HG02610 (cell line): ENCODE results near the gene SHOC2.

Experiments used
- ATAC-seq: cut with Tn5 transposase; IDR thresholded peaks from one replicate; pipeline ENCODE4 v1.9.1; 2021; ENCODE audit warnings: mild to moderate bottlenecking, moderate library complexity; ENCODE audit not compliant: unreplicated experiment

SHOC2 gene

DNA sequence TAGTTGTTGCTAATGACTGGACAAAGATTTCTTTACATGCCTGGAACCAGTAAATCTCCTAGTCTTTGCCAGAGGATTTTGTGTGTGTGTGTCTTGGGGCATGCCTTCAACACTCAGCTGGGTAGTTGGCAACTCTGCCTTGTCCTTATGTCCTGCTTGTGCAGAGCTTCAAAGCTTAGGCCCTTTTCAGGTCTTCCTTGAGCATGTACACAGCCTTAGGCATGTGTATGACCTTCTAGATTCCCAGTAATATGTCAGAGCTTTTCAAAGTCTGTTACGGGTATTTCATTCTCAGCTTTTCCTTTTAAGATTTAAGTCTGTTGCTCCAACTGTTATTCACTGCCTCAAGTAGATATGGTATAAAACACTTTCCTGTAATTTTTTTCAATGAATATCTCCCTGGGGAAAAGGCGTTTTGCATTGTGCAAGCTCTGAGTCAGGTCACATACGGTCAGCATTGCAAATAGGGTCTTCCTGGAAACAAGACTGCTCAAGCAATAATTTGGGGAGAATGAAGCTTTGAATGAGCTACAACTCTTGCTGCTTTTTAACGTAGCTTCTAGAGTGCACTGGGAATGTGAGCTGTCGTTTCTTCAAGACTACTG, 25.5 kb downstream of the SHOC2 start:
- ATAC-seq: no peak

DNA sequence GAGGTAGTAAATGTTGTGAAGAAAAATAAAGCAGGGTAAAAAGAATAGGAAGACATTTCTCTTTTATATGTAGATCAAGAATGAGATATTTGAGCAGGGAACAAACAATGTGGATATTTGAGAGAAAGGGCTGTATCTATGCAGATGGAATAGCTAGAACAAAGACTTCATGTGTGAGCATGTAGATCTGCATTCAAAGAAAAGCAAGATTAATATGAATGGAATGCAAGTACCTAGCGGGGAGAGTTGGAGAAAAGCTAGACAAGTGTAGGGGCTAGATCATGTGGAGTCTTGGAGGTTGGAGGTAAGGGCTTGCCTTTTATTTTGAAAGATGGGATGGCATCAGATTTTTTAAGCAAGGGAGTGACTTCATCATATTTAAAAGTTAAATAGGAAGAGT, 27.1 kb downstream of the SHOC2 start:
- no peak for ATAC-seq

DNA sequence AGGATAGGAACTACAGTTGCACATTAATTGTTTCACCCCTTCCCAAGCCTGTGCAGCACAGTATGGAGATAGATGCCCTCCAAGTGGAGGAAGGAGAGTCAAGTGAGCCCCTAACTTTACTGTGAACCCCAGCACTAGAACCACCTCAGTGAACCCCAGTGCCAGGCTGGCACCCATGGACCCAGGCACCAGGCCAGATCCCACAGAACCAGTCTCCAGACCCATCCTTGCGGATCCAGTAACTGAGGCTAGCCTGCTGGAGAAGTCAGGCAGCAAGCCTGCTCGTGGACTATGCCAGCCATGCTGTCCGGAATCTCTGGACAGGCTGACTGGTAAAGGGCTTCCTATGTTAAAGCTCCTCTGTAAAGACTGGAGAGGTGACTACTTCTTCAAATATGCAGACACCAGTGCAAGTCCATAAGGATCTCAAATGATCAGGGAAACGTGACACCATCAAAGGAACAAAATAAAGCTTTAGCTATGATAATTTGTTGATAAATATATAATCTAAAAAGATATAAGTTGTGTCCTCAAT, 27.7 kb downstream of the SHOC2 start:
- no peak for ATAC-seq

DNA sequence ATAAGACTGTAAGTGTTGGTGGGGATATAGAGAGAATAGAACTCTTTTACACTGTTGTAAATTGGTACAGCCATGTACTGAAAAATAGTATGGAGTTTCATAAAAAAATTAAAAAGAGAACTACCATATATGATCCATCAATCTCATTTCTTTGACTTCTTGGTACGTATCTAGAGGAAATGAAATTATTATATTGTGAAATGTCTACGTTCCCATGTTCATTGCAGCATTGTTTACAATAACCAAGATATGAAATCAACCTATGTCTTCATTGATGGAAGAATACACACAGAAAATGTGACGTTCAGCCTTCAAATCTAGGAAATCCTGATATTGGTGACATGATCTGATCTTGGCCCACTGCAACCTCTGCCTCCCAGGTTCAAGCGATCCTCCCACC, 32.0 kb downstream of the SHOC2 start:
- ATAC-seq: no peak

DNA sequence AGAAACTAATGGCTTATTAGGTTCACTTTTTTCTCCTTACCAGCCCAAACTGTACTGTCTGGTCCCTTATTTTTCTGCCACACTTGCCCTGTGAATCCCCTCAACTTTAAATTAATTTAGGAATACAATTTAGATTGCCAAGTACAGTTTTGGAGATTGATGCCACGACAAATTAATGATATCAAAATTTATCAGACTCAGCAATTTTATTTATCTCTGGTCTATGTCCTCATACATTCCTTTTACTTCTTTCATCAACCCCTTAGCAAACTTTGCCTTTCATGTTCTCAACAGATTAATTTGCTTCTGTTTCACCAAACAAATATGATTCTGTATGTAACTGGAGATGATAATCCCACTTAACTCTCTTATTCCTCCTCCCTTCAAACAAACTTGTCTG, 38.2 kb downstream of the SHOC2 start:
- no peak for ATAC-seq

DNA sequence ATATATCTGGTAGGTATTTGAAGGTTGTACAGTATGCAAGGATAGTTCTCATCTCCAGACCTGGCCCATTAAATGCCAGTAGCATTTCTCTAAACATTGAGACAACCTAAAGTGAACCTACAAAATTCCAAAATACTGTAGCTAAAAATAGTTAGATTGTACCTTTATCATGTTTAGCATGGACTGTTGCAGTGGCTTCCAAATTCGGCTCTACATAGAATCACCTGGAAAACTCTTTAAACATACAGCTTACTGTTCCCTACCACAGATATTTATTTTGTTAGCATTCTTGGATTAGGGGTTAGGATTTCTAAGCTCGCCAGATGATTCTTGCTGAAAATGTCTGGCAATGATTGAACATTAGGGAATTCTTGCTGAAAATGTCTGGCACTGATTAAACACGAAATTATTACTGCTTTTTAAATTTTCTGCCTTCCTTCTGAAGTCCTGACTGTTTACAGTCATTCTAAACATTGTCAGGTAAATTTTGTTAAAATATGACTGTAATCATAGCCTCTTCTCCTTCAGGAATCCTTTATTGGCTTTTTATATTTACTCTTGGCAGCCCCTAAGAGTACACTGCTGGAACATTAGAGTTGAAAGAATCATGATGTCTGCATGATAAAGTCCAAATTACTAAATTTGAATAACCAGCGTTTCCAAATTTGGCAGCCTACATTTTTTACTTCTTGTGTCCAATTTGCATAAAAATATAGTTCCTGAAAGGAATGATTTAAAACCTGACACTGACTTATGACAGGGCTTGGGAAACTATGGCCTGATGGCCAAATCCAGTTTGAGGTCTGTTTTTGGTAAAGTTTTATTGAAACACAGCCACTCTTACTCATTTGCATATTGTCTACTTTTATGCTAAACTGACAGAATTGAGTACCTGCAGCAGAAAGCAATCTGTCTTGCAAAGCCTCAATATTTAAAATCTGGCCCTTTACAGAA, 40.3 kb downstream of the SHOC2 start:
- ATAC-seq: no peak

DNA sequence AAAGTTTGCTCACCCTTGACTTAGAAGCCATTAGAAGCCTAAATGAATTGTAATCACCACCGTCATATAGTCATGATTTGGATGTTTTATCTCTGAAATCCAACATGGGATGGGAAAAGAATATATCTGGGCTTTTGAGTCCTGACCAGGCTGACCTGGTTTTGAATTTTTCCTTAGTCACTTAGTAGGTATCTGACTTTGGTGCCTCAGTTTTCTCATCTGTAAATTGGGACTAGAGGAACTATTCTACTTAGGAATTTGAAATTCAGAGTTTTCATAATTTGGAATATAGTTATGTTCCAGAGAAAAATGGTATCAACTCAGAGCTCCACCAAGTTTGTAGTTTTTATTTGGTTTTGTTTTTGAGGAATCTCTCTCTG, 40.9 kb downstream of the SHOC2 start:
- ATAC-seq: no peak

DNA sequence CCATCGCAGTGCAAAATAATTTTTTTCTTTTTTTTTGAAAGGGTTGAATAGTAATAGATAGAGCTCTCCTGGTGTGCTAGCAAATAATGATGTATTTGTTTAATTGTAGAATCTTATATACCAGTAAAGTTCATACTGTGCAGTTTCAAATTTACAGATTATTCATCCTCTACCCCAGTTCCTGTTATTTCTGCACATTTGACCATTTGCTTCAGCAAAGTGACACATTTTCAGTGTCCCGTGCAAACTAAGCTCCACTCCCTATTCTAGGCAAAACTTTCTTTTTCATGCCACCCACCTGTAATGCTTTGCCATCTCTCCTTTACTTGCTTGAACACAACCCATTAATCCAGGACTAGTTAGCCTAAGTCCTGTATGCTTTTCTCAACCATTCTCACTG, 43.0 kb downstream of the SHOC2 start:
- peak; percentile 51 for ATAC-seq

DNA sequence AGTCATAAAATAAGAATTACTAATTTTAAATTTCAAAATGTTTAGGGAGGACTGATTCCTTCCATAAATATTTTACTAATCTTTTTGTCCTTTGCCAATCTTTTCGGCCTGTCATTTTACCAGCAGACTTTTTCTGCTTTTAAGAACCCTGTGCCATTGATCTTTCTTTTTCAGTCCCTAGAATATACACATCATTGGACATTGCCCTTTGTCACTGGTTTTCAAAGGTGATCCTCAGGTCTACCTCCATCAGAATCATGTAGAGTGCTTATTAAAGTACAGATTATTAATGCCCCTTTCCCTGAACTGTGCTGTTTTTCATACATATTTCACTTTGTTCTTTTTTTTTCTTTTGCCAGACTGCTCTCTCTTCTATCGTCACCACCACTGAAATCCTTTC, 43.8 kb downstream of the SHOC2 start:
- no peak for ATAC-seq

DNA sequence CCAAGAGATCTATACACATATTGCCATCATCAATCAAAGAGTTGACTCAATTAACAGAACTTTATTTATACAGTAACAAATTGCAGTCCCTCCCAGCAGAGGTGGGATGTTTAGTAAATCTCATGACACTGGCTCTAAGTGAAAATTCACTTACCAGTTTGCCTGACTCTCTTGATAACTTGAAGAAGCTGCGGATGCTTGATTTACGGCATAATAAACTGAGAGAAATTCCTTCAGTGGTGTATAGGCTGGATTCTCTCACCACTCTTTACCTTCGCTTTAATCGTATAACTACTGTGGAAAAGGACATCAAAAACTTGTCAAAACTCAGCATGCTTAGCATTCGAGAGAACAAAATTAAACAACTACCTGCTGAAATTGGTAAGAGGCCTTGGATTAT, 45.3 kb downstream of the SHOC2 start:
- ATAC-seq: no peak

DNA sequence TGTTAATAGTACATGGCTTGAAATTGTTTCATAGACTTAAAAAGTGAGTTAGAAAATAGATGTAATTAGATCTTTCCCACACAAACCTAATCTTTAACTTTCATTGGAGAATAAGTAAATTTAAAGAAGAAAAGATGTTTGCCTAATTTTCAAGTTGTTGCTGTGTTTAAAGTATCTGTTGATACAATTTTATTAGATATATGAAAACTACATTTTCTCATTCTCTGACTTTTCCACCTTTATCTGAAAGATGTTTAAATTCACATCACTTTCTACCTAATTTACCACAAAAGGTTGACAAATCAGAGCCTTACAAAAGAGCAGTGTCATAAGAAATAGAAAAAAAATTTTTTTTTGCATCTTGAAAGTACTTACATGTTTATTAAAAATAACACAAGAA, 45.8 kb downstream of the SHOC2 start:
- no peak for ATAC-seq

DNA sequence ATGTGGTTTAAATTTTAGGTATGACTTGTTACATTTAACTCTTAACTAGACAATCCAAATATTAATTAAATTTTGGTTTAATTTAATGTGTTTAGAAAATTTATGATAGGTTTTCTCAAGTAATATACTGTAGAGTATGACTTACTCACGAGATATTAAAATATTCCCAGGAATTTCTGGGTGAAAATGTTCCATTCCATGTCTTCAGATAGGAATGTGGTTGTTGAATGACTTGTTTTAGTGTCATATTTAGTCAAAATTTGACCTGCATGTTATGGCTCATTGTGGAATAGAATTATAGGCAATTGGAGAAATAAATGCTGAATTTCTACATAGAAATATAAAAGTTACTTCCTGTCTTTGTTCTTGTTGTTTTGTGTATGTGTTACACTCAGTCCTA, 46.7 kb downstream of the SHOC2 start:
- ATAC-seq: no peak

DNA sequence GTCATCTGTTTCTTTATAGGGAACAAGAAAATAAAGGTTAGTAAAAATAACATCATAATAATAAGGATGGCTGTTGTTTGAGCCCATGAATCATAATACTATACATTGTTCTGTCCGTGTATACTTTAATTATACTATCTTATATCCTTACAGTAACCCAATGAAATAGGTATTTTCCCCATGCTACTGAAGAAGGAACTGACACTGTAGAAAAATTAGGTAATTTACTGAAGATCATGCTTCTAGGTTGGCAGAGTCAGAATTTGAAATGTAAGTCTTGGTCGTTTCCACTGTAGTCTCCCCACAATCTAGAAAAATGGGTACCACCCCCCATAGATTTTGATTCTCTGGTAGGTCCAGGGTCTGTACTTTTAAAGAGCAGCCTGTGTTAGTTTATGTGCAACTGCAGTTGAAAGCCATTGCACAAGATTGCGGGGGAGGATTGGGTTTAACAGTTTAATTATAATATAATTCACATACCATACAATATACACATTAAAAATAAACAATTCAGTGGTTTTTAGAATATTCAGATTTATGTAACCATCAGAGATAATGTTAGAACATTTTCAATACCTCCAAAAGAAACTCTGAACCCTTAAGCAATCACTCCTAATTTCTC, 47.7 kb downstream of the SHOC2 start:
- ATAC-seq: peak; percentile 35

DNA sequence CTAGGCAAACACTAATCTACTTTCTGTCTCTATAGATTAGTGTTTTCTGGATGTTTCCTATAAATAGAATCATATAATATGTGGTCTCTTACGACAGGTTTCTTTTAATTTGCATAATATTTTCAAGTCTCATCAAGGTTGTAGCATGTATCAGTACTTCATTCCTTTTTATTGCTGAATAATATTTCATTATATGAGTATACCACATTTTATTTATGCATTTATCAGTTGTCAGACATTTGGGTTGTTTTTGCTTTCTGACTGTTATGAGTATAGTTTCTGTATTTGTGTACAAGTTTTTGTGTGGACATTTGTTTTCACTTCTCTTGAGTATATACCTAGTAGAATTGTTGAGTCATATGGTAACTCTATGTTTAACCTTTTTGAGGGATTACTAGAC, 48.2 kb downstream of the SHOC2 start:
- peak; percentile 81 for ATAC-seq

DNA sequence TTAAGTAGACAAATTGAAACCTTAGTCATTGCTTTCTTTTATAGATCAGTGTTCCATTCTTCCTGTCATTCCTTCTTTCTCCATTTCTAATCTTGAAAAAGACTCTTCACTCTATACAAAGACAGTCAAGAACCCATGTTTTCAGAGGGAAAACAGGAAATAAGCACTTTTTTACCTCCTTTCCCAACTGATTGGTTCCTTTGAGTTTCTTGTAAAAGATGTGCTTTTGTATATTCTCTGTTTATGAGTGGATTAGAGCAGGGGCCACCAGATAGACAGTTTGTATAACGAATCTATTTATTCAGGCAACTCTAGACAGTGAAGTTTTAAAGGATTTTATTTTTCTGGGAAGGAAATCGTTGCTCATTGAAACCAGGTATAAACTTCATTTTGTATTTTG, 49.8 kb downstream of the SHOC2 start:
- ATAC-seq: no peak

DNA sequence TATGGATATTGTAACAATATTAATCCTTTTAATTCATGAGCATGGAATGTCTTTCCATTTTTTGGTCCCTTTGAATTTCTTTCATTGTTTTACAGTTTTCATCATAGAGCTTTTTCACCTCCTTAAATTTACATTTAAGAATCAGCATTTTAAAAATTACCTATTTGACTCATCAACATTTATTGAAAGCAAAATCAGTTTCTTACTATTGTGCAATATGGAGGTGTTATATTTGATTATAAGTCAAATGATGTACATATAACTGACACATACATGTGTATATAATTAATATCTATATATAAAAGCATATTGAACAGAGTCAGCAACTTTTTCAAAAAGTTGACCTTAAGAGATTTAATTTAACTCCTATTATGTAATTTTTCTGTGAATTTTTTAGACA, 52.2 kb downstream of the SHOC2 start:
- ATAC-seq: no peak

DNA sequence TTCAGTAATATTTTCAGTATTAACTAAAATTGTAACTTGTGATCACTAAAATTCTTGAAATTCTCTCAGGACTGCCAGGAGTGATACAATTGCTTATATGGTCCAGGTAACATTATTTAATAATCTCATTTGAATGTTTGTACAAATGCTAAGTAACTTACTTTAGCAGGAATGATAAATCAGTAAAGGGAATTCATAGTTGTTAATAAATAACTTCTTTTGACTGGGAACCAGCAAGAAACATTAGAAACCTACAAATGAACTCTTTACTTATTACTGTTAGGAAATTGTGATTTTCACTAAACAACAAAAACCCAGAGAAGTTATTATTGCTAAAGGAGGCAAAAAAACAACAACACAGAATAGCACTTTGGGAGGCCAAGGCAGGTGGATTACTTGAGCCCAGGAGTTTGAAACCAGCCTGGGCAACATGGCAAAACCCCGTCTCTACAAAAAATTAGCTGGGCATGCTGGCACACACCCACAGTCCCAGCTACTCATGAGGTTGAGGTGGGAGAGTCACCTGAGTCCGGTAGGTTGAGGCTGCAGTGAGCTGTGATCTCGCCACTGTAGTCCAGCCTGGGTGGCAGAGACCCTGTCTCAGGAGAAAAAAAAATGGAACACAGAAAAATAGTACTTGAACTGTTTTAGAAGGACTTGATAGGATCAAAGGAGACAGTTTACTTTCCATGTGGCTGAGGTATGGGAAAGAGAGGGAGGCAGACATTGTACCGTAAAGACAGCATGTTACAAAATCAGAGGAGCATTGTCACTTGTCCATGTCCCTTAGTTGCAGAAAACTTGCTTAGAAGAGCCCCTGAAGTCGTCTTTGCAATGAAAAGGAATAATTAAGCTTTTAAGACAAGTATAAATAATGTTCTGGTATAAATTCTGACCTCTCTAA, 53.1 kb downstream of the SHOC2 start:
- ATAC-seq: no peak

DNA sequence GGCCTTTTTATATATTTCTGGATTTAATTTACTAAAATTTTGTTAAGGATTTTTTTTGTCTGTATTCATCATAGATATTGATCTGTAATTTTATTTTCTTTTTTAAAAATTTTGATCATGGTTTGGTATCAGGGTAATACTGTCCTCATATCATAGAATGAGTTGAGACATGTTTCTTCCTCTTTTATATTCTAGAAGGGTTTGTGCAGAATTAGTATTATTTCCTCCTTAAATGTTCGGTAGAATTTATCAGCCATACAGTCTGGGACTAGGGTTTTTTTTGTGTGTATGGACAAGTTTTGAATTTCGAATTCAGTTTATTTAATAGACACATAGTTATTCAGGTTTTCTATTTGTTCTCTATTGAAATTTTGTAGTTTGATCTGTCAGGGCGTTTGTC, 54.0 kb downstream of the SHOC2 start:
- no peak for ATAC-seq

DNA sequence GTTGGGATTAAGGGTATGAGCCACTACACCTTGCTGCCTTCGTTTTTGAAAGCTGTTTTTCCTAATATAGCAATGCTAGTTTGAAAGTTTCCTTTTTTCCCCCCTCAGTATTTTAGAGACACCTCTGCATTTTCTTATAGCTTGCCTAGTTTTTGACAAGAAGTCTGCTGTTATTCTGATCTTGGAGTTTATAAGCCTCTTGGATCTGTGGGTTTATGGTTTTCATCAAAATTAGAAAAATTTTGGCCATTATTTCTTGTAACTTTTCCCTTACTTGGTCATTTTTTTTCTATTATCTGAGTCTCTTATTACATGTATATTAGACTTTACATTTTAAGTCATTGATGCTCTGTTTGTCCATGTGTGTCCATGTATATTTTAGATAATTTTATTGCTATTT, 57.2 kb downstream of the SHOC2 start:
- no peak for ATAC-seq

DNA sequence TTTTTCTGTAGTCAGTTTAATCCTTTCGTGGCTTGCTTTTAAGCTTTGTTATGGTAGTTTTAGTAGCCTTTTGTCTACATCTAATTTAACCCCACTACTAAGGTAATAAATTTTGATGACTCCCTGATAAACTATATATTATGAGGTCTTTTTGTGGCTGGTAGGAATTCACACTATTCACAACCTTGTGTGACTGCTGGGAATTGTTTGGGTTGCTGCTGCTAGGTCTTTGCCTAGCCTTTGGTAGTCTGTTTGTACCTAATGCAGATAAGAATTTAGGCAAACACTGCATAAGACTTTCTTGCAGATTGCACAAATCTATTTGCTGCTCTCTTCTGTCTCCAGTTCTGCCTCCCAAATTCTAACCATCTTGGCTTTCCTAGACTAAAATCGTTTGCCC, 58.3 kb downstream of the SHOC2 start:
- no peak for ATAC-seq

DNA sequence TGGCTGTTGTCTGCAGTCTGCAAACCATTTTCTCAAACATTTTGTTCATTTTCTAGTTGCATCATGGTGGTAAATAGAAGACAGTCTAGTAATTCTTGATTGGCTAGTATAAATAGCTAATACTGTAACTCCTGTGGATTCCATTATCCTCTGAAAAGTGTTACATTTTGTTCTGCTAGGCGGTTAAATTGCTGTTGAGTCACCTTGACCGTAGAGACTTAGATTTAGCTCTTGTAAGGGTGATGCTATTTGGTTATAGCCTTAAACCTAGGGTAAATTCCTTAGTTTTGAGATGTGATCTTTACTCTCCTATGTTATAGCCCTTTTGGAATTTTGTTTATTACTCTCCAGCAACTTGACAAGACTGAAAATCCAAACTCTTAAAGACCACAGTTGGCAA, 58.8 kb downstream of the SHOC2 start:
- ATAC-seq: no peak
